ACHN (cell line): ENCODE data around the gene RAB34.

ENCODE experiments used
- DNase-seq: peaks from one replicate; pipeline ENCODE4 v3.0.0-alpha.2; 2015
- in situ Hi-C: cut with HindIII; loops from 2 replicates; pipeline ENCODE4 v1.10.0; 2017; ENCODE audit warnings: low sequenced_read_pairs, low pct_ligation_motif_present, low pct_unique_long_range_greater_than_20kb

RAB34 gene

GRCh38 chr17:28703552-28704218 lies 14.0 kb downstream of the RAB34 start:
- DNase-seq: no peak
- in situ Hi-C loops: no loop called here

GRCh38 chr17:28702752-28703150 lies 14.9 kb downstream of the RAB34 start:
- DNase-seq: no peak
- in situ Hi-C loops: no loop called here

- in situ Hi-C loops: no loop called here
These were observed 15.5 kb downstream of the RAB34 start for GRCh38 chr17:28702026-28702751.

GRCh38 chr17:28700830-28701492 lies 16.7 kb downstream of the RAB34 start:
- in situ Hi-C loops: no loop called here

More at GRCh38 chr17:28702026-28702751, 15.5 kb downstream of the RAB34 start:
- DNase-seq: no peak

GRCh38 chr17:28700278-28700677 lies 17.4 kb downstream of the RAB34 start:
- in situ Hi-C loops: no loop called here
- DNase-seq: no peak

More at GRCh38 chr17:28700830-28701492, 16.7 kb downstream of the RAB34 start:
- DNase-seq: no peak

- peak; percentile 61 for DNase-seq
- in situ Hi-C loops: no loop called here
These were observed 19.3 kb downstream of the RAB34 start for GRCh38 chr17:28698253-28698941.

GRCh38 chr17:28693869-28694268 lies 23.8 kb downstream of the RAB34 start:
- DNase-seq: no peak
- in situ Hi-C loops: no loop called here

- DNase-seq: no peak
- in situ Hi-C loops: no loop called here
These were observed 28.7 kb downstream of the RAB34 start for GRCh38 chr17:28689011-28689410.

- DNase-seq: no peak
- in situ Hi-C loops: no loop called here
These were observed 29.2 kb downstream of the RAB34 start for GRCh38 chr17:28688481-28688880.

GRCh38 chr17:28686296-28686695 lies 31.4 kb downstream of the RAB34 start:
- in situ Hi-C loops: no loop called here
- no peak for DNase-seq

GRCh38 chr17:28685366-28685765 lies 32.3 kb downstream of the RAB34 start:
- in situ Hi-C loops: no loop called here
- DNase-seq: no peak

- DNase-seq: peak; percentile 69
- in situ Hi-C loops: no loop called here
These were observed 32.7 kb downstream of the RAB34 start for GRCh38 chr17:28684963-28685362.

- DNase-seq: no peak
- in situ Hi-C loops: no loop called here
These were observed 35.0 kb downstream of the RAB34 start for GRCh38 chr17:28682655-28683054.

- DNase-seq: peak; percentile 32
- in situ Hi-C loops: no loop called here
These were observed 41.7 kb downstream of the RAB34 start for GRCh38 chr17:28675980-28676379.

- in situ Hi-C loops: no loop called here
- no peak for DNase-seq
These were observed 42.2 kb downstream of the RAB34 start for GRCh38 chr17:28675490-28675889.

- in situ Hi-C loops: no loop called here
- DNase-seq: no peak
These were observed 47.8 kb downstream of the RAB34 start for GRCh38 chr17:28669918-28670317.

- DNase-seq: no peak
- in situ Hi-C loops: no loop called here
These were observed 49.8 kb downstream of the RAB34 start for GRCh38 chr17:28667870-28668269.

GRCh38 chr17:28665994-28666393 lies 51.7 kb downstream of the RAB34 start:
- DNase-seq: no peak
- in situ Hi-C loops: no loop called here
